Activated CD4-positive, alpha-beta T cell treated with anti-CD3 and anti-CD28 coated beads, Interleukin-2, Interleukin-6, amounts not matched to agents 100 ng/mL and 50 ng/mL, durations not matched to agents 16 hours and 8 hours (primary cell): ENCODE measurements around the gene SH2D5.

Experiments used
- DNase-seq: peaks from one replicate; pipeline ENCODE4 v3.0.0-alpha.2; 2020

The SH2D5 gene

DNA sequence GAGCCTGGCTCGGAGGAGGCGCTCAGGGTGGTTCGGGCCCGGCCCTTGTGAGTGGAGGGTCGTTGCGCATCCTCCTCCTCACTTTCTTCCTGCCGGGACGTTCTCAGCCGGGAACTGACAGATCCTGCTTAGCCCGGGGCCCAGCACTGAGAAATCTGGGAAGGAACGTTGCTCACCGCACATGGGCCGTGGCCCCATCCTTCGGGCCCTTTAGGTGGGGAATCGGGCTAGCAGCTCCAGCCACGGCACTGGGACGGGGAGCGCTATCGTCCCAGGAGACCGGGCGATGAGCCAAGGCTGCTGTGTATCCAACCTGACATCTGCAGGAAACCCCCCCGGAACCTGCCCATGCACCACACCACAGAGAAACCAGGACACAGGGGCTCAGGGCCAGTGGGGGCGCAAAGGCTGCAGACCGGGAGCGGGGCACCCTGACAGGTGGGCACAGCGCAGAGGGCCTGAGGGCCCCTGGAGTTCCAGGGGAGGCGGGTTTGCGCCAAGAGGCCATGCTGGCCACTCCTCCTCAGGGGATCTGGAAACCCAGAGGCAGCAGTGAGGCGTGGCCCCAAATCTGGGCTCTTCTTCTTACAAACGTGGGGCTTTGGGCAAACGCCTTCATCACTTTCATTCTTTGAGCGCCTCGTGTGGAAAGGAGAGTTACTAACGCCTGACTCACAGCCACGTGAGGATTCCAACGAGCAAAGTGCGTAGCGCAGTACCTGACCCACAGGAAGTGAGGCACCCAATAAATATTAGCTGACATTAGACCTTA is at the start of gene SH2D5:
SH2D5 (minus strand) TSS at position 116 of the 772 bp plus-strand sequence. CDS start 4,659 bp downstream, outside the sequence.
- peak; percentile 81 for DNase-seq

DNA sequence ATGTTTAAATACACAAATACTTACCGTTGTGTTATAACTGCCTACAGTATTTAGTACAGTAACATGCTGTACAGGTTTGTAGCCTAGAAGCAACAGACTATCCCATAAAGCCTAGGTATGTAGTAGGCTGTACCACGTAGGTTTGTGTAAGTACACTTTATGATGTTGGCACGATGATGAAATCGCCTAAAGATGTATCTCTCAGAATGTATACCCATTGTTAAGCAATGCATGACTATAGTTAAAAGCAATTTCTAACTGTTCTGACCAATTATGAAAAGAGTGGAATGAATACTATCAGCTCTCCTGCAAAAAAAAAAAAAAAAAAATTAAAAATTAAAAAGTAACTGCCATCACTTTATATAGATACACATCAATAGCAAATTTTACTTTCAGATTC is 43.2 kb upstream of the SH2D5 start:
- DNase-seq: peak; percentile 51

- DNase-seq: no peak
Observed at GRCh38 chr1:20771780-20772179, 39.3 kb upstream of the SH2D5 start.

DNA sequence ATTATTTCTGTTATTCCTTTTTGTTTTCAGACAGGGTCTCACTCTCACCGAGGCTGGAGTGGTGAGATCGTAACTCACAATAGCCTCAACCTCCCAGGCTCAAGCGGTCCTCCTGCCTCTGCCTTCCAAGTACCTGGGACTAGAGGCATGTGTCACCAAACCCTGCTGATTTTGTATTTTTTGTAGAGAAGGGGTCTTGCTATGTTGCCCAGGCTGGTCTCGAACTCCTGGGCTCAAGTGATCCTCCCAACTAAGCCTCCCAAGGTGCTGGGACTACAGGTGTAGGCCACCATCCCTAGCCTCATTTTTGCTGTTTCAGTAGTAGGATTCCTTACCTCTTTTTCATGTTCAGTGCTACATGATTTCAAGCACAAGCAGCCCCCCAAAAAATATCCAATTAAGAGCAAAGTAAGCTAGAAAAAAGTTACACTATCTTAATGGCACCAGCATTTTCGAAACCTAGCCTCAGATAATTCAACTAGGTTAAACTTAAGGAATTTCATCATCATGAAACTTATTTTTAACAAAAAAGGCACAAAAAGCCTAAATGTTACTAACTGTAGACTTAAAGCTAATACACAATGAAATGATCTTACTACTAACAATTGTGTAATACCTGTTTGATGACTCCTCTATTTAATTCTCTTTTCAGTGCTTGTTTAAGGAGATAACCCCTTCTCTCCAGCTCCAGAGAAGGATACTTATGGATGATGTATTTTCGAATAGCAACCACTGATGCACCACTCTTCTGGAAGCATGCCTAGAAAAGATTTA is 38.0 kb upstream of the SH2D5 start:
- DNase-seq: no peak

GRCh38 chr1:20767271-20767670 is 34.8 kb upstream of the SH2D5 start:
- no peak for DNase-seq

GRCh38 chr1:20763417-20763816 is 30.9 kb upstream of the SH2D5 start:
- no peak for DNase-seq

DNA sequence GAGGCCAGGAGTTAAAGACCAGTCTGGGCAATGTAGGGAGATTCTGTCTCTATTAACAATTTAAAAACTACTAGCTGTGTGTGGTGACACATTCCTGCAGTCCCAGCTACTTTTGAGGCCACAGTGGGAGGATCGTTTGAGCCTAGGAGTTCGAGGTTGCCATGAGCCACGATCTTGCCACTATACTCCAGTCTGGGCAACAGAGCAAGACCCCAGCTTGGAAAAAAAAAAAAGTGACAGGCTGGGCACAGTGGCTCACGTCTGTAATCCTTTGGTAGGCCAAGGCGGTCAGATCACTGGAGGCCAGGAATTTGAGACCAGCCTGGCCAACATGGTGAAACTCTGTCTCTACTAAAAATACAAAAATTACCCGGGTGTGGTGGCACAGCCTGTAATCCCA is 27.8 kb upstream of the SH2D5 start:
- no peak for DNase-seq

- DNase-seq: no peak
Observed at GRCh38 chr1:20753589-20753988, 21.1 kb upstream of the SH2D5 start.

GRCh38 chr1:20751462-20751990 is 19.0 kb upstream of the SH2D5 start:
- DNase-seq: no peak

DNA sequence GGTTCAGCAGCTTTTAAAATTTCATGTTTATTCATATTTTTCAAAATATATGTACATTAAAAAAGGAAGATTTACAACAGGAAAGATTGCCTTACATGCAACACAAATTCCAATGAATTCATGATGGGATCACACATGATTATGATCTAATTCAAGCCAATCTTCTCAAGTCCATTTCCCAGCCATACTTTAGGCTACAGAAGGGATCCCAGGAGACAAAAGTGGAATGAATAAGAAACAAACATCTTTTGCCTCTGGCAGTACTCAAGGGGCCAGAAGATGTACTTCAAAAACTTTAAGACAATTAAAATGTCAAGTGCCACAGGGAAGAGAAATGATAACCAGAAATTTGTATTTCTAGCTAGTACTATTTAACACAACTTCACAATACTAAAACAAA is 10.2 kb upstream of the SH2D5 start:
- DNase-seq: no peak

- DNase-seq: no peak
Observed at GRCh38 chr1:20740781-20741180, 8.3 kb upstream of the SH2D5 start.

DNA sequence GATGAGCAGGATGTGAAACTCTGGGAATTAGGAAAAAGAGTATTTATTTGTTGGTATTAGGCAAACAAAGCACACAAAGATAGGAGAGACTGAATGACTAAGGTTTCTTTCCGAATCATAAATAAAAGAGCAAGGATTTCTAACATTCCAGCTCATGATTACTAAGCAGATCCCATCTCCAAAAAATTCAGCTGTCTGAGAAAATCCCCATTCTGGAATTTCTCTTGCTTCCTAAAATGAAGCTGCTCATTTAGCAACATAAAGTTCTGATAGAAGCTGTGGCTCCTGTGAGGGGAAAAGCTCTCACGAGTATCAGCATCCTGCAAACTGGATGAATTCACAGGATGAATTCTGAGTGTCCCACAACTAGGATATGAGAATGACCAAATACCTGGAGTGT is 6.7 kb upstream of the SH2D5 start:
- DNase-seq: no peak

DNA sequence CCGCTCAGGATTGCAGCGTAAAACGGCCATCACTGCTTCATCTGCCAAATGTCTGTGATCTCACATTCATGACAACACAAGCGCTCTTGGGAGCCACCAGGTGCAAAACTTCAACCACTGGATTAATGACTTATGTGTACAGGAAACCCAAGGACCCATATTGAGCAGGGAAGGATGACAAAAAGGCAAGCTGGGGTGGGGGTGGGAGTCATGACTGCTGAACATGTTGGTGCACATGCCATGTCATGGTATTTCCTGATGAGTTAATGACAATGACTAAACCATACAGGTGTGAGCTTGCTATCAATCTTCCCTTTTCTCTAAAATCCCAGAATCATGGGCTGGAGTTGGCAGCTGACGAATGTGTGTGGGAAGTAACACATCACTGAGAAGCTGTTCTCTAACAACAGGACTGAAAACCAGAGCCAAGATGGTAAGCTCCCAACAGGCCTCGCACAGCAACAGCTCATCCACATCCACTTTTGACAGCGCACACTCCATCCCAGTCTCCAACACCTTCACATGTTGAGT is 3.1 kb upstream of the SH2D5 start:
- no peak for DNase-seq

GRCh38 chr1:20733360-20733975 is 965 bp upstream of the SH2D5 start:
- no peak for DNase-seq

GRCh38 chr1:20732071-20732587 is 374 bp downstream of the SH2D5 start:
- DNase-seq: peak; percentile 67

GRCh38 chr1:20731057-20731991 is 1.2 kb downstream of the SH2D5 start:
- DNase-seq: no peak

- DNase-seq: no peak
Observed at GRCh38 chr1:20730690-20731056, 1.8 kb downstream of the SH2D5 start.

DNA sequence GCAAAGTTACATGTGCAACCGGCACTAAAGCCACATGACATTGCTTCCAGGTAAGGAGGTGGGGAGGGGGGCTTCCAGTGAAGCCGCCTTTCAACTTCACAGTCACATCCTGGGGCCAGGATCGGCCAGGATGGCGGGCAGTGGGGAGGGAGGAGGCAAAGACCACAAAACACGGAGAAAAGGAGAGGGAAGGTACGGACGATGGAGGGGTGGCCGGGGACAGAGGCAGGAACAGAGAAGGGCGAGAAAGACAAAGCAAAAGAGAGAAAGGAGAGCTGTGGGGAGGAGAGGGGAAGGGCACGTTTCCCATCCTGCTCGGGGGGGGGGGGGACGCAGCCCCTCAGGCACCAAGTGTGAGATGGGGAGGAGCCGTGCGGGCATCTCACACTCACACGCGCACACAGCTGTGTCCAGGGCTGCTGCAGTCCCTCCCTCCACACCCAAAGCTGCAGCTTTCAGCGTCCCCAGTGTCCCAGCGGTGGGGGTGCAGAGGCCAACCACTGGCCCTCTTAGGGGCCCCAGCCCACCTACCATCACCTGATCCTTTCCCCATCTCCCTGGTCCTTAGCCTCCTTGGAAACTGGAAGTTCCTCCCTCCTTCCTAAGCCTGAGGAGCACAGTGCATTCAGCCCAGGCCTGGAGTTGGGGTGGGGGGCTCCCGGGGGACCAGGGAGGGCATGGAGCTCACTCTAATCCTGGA is 2.4 kb downstream of the SH2D5 start:
- no peak for DNase-seq

DNA sequence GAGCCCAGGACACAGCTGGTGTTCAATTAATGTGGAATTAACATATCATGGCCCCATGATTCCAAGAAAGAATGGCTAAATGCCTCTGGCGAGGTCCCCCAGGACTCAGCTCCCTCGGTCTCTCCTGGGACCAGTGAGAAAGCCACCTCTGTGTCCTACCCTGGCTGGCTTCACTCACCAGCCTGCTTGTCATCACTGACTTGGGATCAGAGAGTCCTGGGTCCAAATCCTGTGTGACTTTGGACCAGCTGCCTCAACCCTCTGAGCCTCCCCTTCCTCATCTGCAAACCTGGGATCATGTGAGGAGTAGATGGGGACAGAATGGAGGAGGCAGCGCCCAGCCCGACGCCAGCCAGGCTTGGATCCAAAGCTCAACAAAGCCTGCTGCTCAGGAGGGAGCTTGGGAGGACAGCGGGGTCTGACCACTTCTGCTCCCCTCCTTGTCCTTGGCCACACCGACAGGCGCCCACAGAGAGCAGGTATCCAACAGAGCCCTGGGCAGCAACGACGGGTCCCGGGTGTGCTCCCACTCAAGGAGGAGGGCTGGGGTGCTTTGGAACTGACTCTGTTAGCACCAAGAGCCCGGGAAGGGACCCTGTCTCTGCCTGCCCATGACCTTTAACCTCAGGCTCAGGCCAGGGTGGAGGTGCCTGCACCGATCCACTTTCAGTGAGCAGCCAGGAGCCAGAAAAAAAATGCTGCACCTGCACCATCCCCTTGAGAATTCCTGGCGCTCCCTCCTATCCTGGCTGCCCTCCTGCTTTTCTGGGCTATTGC is 3.2 kb downstream of the SH2D5 start:
- no peak for DNase-seq

GRCh38 chr1:20728371-20729154 is 3.9 kb downstream of the SH2D5 start:
- no peak for DNase-seq
